Fibroblast of peridontal ligament (primary cell): Measurements from ENCODE around the gene AKAP9.
A peak's percentile ranks its signal among the peaks of the same experiment; 100 is the strongest.
"Not testable (repeated sequence)": the region's sequence is repeated elsewhere in the genome, so short reads cannot be mapped to it uniquely, and the experiment has no call there.

Experiments used
- DNase-seq: peaks from one replicate; pipeline ENCODE4 v3.0.0-alpha.2; 2010; ENCODE audit errors: extremely low read depth

Gene AKAP9

DNA sequence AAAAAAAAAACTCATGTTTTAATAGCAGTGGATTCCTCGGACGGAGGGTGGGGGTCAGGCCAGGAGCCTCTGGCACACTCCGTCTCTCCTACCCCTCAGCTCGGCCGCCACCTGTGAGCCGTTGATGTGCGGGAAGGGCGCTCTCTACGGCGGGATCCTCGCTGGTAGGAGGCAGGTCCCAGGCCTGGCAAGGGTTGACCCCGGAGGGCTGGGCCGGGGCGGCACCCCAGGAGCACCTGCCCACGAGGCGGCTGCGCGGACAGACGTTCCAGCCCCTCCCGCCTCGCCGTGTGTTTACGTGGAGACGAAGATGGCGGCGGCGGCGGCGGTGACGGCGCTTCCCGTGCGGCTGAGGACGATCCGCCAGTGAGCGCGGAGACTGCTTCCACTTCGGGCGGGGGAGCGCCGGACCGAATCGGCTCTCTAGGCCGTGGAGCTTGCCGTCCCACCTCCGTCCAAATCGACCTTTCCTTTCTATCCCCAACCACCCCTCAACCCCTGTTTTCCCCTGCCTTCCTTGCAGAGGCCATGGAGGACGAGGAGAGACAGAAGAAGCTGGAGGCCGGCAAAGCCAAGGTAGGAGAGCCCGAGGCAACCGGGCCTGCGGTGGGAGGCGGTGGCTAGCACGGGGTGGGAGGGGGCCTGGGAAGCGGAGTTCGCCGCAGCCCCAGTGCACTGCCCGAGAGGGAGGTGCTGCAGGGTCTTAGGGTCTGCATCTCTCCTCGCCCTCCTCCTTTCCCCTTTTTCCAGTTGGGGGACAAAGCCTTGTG, at the start of gene AKAP9:
Gene AKAP9 (plus strand): TSS at position 291 of the 770 bp plus-strand sequence. CDS start 238 bp downstream, at position 529.
- DNase-seq: peak; percentile 51

DNA sequence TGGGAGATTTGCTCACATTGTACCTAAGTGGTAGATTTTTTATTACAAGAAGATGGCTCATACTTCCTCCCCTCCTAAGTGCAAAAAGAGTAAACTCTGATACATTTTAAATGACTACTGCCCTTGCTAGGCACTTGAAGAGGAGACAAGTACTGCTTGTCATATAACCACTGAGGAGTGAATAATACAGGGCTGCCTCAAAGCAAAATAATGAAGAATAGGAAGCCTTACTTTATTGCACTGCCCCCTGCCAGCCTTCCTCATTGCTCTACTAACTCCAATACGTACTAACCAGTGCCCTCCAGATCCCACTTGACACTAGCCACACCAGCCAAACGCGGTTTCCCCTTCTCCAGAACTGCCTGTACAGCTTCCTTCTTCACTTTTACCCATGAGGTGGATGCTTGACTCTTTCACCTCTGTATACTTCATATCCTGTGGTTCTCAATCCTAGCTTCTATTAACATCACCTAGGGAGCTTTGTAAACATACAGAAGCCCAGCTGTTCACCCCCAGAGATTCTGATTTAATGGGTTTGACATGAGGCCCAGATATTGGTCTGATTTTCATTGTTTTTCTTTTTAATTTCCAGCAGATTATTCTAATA, 48.5 kb upstream of the AKAP9 start:
- DNase-seq: no peak

DNA sequence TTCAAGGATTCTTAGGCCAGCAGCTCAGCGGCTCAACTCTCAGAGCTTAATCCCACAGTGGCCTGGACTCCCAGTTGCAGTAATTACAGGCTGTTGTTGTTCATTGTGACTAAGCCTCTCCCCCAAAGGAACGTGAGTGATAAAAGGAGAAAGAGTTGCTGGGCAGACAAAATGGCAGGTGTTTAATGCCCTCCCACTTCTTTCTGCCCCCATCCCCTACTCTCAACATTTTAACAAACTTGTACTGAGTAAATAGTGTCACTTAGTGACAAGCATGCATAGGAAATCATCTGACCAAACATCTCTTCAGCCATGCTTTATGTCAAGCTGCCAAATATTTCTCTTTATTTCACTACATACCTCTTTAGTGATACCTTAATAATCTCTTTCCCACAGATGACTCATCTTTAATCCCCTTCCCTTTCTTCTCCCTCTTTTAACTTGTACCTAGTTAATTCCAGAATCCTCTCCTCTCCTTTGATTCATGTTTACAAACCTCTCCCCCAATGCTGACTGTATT, 47.8 kb upstream of the AKAP9 start:
- DNase-seq: no peak

DNA sequence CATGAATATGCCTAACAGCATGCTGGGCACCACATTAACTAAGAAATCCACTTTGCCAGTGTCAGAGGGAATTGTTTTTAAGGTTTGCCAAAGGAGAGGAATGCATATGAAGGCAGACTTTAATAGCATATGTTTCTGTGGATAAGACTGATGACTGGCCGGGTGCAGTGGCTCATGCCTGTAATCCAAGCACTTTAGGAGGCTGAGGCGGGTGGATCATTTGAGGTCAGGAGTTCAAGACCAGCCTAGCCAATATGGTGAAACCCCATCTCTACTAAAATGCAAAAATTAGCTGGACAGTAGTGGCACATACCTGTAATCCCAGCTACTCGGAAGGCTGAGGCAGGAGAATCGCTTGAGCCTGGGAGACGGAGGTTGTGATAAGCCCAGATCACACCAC, 47.0 kb upstream of the AKAP9 start:
- not testable (repeated sequence) for DNase-seq

DNA sequence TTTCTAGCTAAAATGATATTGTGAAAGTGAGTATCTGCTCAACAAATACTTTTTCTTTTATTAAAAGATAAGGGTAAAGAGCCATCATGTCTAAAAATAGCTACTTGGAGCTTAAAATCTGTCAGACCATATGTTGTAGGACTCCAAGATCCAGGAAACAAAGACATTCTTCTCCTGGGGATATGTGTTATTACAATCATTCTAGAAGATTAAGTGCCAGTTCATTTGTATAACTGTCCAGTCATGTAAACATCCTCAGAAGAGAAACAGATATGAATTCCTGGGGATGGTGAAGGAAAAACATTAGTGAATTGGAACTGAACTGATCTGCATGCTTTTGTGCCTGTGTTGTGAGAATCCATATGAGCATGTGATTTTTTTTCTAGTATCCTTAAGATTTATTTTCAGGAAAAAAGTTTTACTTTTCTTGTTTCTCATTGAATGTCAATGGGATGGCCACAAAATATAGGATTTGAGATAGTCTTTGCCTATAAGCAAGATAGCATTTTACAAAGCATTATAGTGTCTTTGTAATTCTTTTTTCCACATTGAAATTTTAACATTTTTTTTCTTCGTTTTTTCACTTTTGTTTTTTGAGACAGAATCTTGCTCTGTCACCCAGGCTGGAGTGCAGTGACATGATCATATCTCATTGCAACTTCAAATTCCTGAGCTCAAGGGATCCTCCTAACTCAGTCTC, 45.7 kb upstream of the AKAP9 start:
- peak; percentile 31 for DNase-seq

DNA sequence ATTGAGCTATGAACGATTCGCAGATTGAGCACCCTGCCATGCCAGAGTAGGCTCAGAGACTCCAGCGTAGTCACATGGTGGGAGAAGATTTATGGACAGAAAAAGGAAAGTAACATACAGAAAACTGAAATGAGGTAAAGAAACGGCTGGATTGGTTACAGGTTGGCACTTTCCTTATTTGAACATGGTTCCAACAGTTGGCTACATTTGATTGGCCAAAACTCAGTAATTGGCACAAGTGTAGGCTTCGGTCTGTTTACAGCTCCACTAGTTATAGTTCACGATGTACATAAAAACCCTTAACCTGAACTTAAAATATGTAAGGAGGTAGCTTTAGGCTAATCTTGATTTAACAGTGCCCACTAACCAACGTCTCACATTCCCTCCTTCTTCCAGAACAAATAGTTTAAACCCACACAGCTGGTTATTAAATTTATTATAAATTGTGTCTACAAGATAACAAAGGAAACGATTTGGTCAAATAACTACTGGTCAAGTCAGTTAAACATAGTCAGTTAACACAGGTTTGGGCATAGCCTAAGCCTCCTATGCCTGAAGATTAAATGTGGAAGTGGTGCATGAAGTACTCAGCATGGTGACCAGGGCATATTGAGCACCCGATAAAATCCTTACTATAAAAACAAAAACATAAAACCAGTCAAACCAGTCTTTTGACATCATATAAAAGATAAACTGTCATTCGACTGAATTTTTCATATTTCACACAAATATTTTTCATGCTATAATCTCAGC, 42.2 kb upstream of the AKAP9 start:
- no peak for DNase-seq

DNA sequence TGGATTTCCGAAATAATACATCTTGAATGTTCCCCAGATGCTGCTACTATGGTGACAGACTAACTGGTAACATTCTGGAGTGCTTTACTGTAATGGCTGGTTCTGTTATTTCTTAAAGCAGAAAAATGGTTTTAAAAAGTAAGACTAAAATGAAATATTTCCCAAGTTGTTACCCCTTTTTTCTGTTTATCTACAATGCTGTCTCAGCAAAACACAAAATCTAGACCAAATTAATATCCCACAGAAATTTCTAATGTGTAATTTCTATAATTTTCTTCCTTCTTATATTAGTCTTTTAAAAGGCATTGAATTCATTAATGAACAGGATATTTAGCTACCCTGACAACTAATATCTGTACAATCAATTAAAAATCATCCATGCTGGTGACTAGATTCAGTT, 41.1 kb upstream of the AKAP9 start:
- DNase-seq: no peak

DNA sequence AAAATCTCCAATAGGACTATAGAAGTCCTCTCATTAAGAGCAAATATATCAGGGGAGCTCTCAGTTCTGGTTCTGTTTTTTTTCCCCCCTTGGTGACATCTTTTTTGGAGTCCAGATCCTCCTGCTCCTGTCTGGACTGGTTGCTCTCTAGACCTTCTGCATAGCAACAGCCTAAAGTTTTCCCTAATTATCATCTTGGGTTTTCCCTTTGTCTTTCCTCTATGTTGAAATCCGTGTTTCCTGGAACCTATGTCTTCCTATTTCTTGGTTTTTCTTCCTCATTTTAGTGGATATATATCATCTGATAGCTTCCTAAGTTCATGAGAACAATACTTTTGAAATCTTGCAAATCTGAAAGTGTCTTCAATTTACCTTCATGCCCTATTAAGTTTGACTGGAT, 30.5 kb upstream of the AKAP9 start:
- no peak for DNase-seq

DNA sequence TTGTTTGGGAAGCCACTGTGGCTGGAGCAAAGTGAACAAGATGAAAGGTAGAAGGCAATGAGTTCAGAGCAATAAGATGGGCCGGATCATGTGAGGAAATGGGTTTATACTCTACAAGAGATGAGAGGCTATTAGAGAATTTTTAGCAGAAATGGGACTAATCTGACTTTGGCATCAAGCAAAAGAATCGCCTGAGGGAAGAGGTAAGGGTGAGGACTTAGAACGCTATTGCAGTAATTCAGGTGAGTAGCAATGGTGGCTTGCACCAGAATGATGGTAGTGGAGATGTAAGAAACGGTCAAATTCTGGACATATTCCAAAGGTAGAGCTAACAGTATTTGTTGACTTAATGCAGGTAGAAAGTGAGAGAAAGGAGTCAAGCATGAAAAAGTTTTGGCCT, 29.5 kb upstream of the AKAP9 start:
- DNase-seq: no peak

DNA sequence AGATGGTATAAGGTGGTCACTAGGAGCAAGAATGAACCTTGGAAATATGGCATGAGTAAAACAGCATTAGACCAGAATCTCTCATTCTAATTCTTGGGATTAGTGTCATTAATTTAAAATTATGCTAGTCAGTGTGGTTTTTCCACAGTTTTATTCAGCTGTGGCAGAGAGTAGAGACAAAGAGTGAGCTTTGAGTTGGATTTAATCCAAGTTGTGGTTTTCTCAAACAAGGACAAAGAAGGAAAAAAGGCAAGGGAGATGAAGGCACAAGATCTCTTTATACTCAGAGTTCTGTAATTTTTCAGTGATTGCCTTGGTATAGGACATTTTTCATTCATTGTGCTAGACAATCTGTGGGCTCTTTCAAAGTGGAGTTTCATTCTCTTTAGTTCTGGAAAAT, 28.2 kb upstream of the AKAP9 start:
- DNase-seq: peak; percentile 35

DNA sequence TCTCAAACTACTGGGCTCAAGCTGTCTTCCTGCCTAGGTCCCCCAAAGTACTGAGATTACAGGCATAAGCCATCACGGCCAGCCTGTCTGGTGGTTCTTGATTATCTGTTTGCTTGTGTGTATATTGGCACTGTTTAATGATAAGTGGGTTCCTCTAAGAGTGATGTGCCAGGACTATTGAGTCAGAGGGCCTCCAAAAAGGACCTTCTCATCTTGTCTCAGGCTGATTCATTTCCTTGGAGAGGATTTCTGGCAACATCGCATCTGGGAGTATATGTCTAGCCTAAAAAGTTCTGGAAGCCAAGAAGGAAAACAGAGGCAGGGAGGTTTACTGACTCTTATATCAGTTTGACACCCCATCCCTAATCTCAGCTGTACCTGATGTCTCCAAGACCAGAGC, 27.1 kb upstream of the AKAP9 start:
- DNase-seq: peak; percentile 70

DNA sequence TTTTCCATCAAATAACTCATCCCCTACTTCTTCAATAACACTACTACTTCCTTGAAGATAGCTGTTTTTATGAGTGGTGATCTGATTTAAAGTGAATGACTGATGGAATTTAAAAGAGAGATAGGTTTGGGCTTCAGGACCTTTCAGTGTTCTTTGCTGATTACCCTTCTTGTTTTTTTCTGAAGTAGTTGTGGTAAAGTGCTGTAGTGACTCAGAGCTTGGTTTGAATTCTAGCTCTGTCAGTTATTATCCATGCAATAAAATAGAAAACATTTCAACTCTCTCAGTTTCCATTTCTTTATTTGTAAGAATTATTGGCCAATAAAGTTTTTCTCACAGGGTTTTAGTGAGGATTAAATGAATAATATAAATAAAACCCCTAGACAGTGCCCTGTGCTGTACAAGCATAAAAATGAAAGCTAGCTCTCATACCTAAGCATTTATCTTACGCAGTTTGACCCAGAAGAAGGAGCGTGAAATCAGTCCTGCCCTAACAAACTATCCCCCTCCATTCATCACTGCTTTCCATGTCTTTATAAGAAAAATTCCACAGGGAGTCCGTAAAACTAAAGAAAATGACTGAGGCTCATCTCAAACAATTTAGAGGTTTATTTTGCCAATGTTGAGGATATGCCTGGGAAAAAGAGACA, 25.1 kb upstream of the AKAP9 start:
- peak; percentile 51 for DNase-seq

DNA sequence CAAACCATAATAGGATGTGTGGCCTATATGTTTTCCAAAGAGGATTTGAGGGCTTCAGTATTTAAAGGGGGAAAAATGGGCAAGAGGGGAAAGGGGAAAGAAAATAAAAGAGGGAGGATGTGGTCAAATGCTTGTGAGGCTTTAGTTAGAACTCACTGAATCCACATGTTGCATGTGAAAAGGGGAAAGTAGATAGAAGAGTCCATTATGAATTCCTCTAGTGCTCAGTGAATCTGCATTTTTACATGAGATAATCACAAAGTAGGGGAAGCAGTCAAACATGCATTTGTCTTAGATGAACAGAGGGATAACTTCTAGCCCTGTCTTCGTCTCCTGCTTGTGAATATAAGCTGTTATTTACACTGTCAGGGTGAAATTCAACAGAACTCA, 24.6 kb upstream of the AKAP9 start:
- DNase-seq: no peak

DNA sequence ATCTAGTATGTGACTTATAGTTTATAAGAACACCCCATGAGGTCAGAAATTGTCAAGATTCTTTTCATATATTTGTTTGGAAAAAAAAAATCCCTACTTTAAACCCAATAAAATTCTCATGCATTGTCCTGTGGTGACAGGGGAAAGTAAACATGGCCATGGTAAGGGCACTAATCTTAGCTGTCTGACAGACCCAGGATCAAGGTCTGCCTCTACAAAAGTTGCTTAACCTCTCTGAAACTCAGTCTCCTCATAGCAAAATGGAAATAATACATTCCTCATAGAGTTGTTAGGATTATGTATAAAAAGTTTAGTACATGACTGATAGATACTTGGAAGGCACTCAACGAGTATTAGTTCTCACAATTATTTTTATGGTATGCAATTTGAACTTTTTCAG, 22.3 kb upstream of the AKAP9 start:
- DNase-seq: no peak

DNA sequence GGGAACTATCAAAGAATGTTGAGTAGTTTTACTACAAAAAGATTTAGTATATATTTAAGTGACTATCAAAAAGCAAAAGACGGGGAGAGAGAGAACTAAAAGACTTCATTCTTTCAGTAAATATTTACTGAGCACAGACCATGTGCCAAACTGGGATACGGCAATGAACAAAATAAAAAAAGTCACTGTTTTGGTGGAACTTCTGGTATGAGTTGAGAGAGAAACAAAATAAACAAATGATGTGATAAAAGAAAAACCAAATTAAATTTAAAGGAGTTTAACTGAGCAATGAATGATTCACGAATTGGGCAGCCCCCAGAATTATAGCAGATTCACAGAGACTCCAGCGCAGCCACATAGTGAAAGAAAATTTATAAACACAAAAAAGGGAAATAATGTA, 17.8 kb upstream of the AKAP9 start:
- DNase-seq: no peak

DNA sequence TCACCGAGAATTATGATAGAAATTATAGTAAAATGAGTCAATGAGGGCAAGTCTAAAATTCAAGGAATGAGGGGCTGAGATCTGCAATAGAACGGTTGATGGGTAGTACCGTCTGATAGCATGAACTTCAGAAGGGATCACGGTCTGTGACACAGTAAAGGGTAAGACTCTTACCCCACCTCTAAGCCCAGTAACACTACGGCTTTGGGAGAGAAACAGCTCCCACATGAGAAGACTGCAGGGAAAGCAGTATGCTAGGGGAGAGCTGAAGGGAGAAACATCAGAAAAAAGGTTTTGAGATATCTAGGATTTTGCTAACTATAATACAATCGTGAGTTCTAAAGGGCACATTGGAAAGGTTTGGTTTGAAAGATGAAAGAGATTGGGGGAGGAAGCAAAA, 12.8 kb upstream of the AKAP9 start:
- no peak for DNase-seq

DNA sequence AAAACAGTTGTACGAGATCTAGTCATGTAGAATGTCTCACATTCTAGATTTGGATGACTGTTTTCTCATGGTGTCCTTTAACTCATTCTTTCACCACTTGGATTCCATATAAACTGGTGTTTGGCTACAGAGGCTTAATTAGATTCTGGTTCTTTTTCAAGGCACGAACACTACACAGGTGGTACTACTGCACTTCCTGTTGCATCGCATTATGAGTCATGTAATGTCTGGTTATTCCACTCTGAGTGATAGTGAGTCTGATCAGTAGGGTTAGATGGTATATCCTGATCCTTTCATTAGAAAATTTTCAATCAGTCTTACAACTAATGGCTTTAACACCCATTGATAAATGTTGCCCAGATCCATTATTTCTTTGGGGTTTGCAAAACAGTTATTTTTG, 11.2 kb upstream of the AKAP9 start:
- no peak for DNase-seq

DNA sequence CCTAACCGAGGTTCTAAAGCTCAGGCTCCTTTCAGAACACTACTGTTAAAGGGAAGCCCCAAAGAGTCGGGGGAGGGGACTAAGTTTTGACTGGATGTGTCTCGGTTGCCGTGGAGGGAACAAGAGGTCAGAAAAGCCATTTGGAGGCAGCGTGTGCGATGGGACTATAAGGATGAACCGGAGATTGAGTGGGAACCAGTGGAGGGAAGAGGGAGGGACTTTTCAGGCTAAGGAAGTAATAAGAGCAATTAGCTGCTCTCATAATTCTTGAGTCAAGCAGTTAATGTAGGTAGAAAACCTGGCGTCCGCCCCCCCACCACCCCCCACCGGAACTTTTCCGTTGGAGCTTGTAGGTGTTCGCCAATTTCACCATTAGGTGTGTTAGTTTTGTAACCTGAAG, 491 bp upstream of the AKAP9 start:
- peak; percentile 34 for DNase-seq

DNA sequence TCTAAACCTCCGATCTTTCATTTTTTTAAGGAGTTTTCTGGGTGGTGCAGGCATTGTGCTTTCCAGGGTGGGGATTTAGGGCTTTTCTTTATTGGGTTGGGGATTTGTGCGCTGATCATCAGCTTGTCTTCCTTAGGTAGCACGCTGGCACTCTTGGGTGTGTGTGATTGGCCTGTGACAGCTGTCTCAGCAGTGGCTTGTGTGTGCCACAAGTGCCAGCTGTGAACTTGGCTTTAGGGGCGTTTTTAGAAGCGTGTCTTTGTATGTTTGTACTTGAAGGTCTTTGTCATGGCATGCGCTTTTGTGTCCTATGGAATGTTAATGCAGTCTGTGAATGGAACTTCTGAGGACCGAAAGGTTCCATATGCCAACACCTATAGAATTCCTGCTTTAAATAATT, 788 bp downstream of the AKAP9 start:
- peak; percentile 39 for DNase-seq

DNA sequence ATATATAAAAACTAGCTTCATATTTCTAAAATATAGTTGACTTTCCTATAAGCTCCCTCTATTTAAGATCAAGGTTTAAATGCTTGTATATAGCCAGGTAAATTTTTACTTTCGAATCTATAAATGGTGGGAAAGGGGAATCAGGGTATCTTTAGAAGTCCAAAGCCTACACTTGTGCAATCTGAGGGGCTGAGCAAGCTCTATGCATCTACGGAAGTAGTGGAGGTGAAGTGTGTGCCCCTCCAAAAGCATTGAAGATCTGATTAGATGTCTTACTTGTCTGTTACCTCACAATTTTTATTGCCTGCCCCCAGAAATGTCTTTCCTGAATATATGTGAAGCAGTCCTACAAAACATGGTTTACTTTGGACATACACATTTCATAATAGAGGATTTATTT, 1.6 kb downstream of the AKAP9 start:
- DNase-seq: no peak

DNA sequence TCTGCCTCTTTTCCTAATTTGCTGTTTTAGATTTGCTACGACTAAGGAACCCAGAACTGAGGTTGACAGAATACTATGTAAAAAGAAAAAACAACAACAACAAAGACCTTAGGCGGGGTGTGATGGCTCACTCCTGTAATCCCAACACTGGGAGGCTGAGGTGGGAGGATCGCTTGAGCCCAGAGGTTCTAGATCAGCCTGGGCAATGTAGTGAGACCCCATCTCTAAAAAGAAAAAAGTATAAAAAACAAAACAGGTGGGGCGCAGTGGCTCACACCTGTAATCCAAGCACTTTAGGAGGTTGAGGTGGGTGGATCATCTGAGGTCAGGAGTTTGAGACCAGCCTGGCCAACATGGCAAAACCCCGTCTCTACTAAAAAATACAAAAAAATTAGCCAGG, 4.3 kb downstream of the AKAP9 start:
- DNase-seq: not testable (repeated sequence)

DNA sequence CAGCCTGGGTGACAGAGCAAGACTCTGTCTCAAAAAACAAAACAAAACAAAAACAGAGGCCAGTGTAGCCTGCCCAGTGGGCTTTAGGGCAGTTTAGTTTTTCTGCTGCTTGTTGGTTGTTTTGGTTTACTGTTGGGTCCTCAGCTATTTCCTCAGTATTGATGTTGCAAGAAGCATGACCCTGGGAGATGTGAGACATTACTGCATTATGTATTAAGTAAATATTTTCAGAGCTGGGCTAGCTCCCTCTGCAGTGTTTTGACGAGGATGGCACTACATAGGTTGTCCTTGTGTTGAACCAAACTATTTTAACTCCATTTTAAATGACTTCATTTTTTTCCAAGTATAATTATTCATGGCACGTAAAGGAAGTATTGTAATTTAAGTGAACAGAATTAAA, 4.8 kb downstream of the AKAP9 start:
- DNase-seq: peak; percentile 71
